K562 (cell line): ENCODE results near the gene SCN7A. TPM values are rescaled to one million over a fixed set of nuclear protein-coding genes. Genes with fewer than 3 reads are reported as not detected.
A peak's percentile ranks its signal among the peaks of the same experiment; 100 is the strongest.

Experiments
- ATAC-seq: fragments of 200-7000 bp; cut with Tn5 transposase; 3 replicates; pipeline ENCODE4 v1.9.1; 2020; ENCODE audit warnings: moderate library complexity
- BruUV-seq: library from RNA; stranded (reverse); fragments of 400-500 nt; replicated peaks from 2 replicates; lab custom pipeline; 2021; lab: Mats Ljungman, UMichigan
- CTCF ChIA-PET: fragments of 300-600 bp; formaldehyde crosslinking; extraction: SDS; loops from one replicate; lab custom pipeline; 2021; ENCODE audit warnings: low intra/inter-chr PET ratio; lab: Yijun Ruan, JAX
- POLR2A ChIA-PET: fragments of 300-600, 350-650 bp; sonication (Branson Sonifier 250); formaldehyde crosslinking; extraction: SDS; loops from one replicate; lab custom pipeline; 2021; ENCODE audit warnings: antibody characterized with exemption, inconsistent platforms; lab: Yijun Ruan, JAX
- DNase-seq, 4 experiments: peaks; one replicate each; pipeline versions ENCODE4 v3.0.0 to v3.0.0-alpha.2; 2011 to 2018; ENCODE audit warnings: low spot score in 3 of 4, mixed read lengths in 3 of 4; ENCODE audit errors: extremely low read depth in 1 of 4
- FAIRE-seq: peaks from 2 replicates; lab custom pipeline; 2011; peaks lifted over from hg19 to GRCh38; lab: Jason Lieb, UNC
- H2AFZ ChIP-seq: 2 replicates; pipeline ENCODE4 v1.6.0; 2011; ENCODE audit warnings: low read depth, low read length, control low read depth, inconsistent platforms
- H3K27ac ChIP-seq: fragments of 200-600 bp; 3 replicates; pipeline ENCODE4 v1.8.0; 2011; ENCODE audit warnings: low read depth, mild to moderate bottlenecking, control low read depth, inconsistent platforms, low read length, moderate library complexity, mixed read lengths; ENCODE audit errors: extremely low read depth
- H3K27me3 ChIP-seq, 2 experiments: fragments of 300-600 bp in 1 of 2; 2 replicates in 1 of 2; 3 replicates in 1 of 2; pipeline versions ENCODE4 v1.6.0 to v1.8.0; 2011; ENCODE audit warnings: inconsistent platforms in 2 of 2, low read length in 2 of 2, mild to moderate bottlenecking in 1 of 2, mixed read lengths in 1 of 2, moderate library complexity in 1 of 2; ENCODE audit not compliant: control insufficient read depth in 2 of 2, insufficient read depth in 2 of 2
- H3K36me3 ChIP-seq: fragments of 300-600 bp; 3 replicates; pipeline ENCODE4 v1.8.0; 2011; ENCODE audit warnings: mild to moderate bottlenecking, low read length, inconsistent platforms; ENCODE audit not compliant: control insufficient read depth, insufficient read depth
- H3K4me1 ChIP-seq, 2 experiments: fragments of 200-600 bp in 1 of 2; replicated peaks in 1 of 2; 2 replicates in 1 of 2; 3 replicates in 1 of 2; pipeline versions ENCODE4 v1.5.1 to v1.8.0; 2011; ENCODE audit warnings: inconsistent platforms in 2 of 2, low read length in 2 of 2, mild to moderate bottlenecking in 1 of 2, mixed read lengths in 1 of 2, moderate library complexity in 1 of 2; ENCODE audit not compliant: control insufficient read depth in 2 of 2, insufficient read depth in 2 of 2
- H3K4me2 ChIP-seq: 2 replicates; pipeline ENCODE4 v1.6.1; 2011; ENCODE audit warnings: low read length, control low read depth, inconsistent platforms, mixed read lengths; ENCODE audit not compliant: insufficient read depth
- H3K4me3 ChIP-seq: fragments of 200-600 bp; sonication (generic), shearing (Covaris generic); 2 replicates; pipeline ENCODE4 v1.5.1; 2016; ENCODE audit warnings: control low read depth, inconsistent platforms
- H3K79me2 ChIP-seq: fragments of 200-600 bp; 3 replicates; pipeline ENCODE4 v1.8.0; 2011; ENCODE audit warnings: low read length, inconsistent platforms; ENCODE audit not compliant: control insufficient read depth, insufficient read depth
- H3K9ac ChIP-seq, 2 experiments: 2 replicates each; pipeline versions ENCODE4 v1.6.0 to v1.6.1; 2011; ENCODE audit warnings: low read depth in 2 of 2, low read length in 2 of 2, control low read depth in 1 of 2, inconsistent platforms in 1 of 2, mild to moderate bottlenecking in 1 of 2, mixed read lengths in 1 of 2; ENCODE audit not compliant: insufficient read depth in 1 of 2
- H3K9me1 ChIP-seq: one replicate; pipeline ENCODE4 v1.6.0; 2011; ENCODE audit warnings: inconsistent platforms, mild to moderate bottlenecking, low read length, moderate library complexity; ENCODE audit not compliant: control insufficient read depth, insufficient read depth
- H3K9me3 ChIP-seq: replicated peaks from 2 replicates; pipeline ENCODE4 v1.5.1; 2011; ENCODE audit warnings: low read depth, low read length, inconsistent platforms; ENCODE audit not compliant: control insufficient read depth, insufficient read depth
- H4K20me1 ChIP-seq: replicated peaks from 2 replicates; pipeline ENCODE4 v1.6.1; 2011; ENCODE audit warnings: low read length, inconsistent platforms, mixed read lengths; ENCODE audit not compliant: control insufficient read depth, insufficient read depth
- CCNT2 ChIP-seq: IDR thresholded peaks from 2 replicates; pipeline ENCODE4 v1.6.1; 2011; ENCODE audit warnings: borderline replicate concordance, low read depth, mild to moderate bottlenecking, moderate library complexity, mixed read lengths, low read length; ENCODE audit not compliant: insufficient read length; ENCODE audit errors: extremely low read depth
- HDAC3 ChIP-seq: fragments of 450-650 bp; IDR thresholded peaks from 2 replicates; pipeline ENCODE4 v1.6.1; 2018; ENCODE audit warnings: borderline replicate concordance, mild to moderate bottlenecking, moderate library complexity; ENCODE audit not compliant: partially characterized antibody
- L3MBTL2 ChIP-seq: fragments of 450-650 bp; IDR thresholded peaks from 2 replicates; pipeline ENCODE4 v1.6.1; 2016; ENCODE audit warnings: mild to moderate bottlenecking, moderate library complexity
- SIX5 ChIP-seq, 2 experiments: IDR thresholded peaks; 2 replicates each; pipeline ENCODE4 v1.6.1; 2011; ENCODE audit warnings: low read length in 2 of 2, borderline replicate concordance in 1 of 2, low read depth in 1 of 2, mild to moderate bottlenecking in 1 of 2, moderate library complexity in 1 of 2; ENCODE audit not compliant: insufficient read depth in 1 of 2
- ZFP36 ChIP-seq: fragments of 150-350 bp; IDR thresholded peaks from 2 replicates; pipeline ENCODE4 v1.6.1; 2018; ENCODE audit warnings: low read length, low read depth; ENCODE audit not compliant: partially characterized antibody
- ZNF431 ChIP-seq: sonication (generic); formaldehyde crosslinking; IDR thresholded peaks from 2 replicates; pipeline ENCODE4 v1.8.0; 2022; ENCODE audit warnings: mild to moderate bottlenecking, missing genetic modification reagents
- ZNF445 ChIP-seq: fragments of 250-450 bp; sonication (Bioruptor Pico); IDR thresholded peaks from 2 replicates; pipeline ENCODE4 v1.4.0; 2020; ENCODE audit warnings: low read depth, mild to moderate bottlenecking, moderate library complexity
- ZNF778 ChIP-seq: fragments of 450-650 bp; formaldehyde crosslinking; IDR thresholded peaks from 2 replicates; pipeline ENCODE4 v1.4.0; 2020; ENCODE audit warnings: mild to moderate bottlenecking, moderate library complexity
- WGBS: fragments of 100-300 bp; shearing (Covaris generic); methylation state at CpG from one replicate; pipeline ENCODE4 v1.1.6; 2016; ENCODE audit warnings: low coverage, mixed read lengths; ENCODE audit not compliant: insufficient coverage; ENCODE audit errors: missing lambda C conversion rate; 5-methylcytosine and 5-hydroxymethylcytosine counted together
- in situ Hi-C: fragments of 300-500 bp; cut with MboI; formaldehyde crosslinking; loops from 4 replicates; pipeline ENCODE4 v1.15.0; 2018; ENCODE audit warnings: inconsistent platforms, mixed read lengths
- intact Hi-C: fragments of 100-400 bp; cut with micrococcal nuclease; formaldehyde crosslinking; loops from 2 replicates; pipeline ENCODE4 v1.14.2; 2022
- polyA plus RNA-seq, 8 experiments: library from polyadenylated mRNA; depleted of rRNA in 4 of 8; stranded (reverse) in 5 of 8; unstranded in 3 of 8; fragments of >200 nt; fragmentation: Nextera tagmentation in 2 of 8; fragmentation: Illumina TruSeq in 1 of 8; extraction: Ambion mirVana in 2 of 8; extraction: Trizol in 1 of 8; gene quantifications; 2 replicates each; pipeline versions ENCODE4 v1.2.1 to v1.2.3, GENCODE V29; 2011 to 2014; ENCODE audit warnings: inconsistent platforms in 1 of 8, missing spikeins in 1 of 8
- total RNA-seq, 7 experiments: library from RNA; depleted of rRNA in 6 of 7; stranded (reverse); fragments of >200 nt in 6 of 7; fragmentation: Illumina TruSeq in 2 of 7; extraction: Trizol in 2 of 7; gene quantifications; 2 replicates each; pipeline versions ENCODE4 v1.2.1 to v1.2.3, GENCODE V29; 2011 to 2021; ENCODE audit warnings: low replicate concordance in 1 of 7

The SCN7A gene
- total and polyA plus RNA-seq, 9 of the 15 experiments (the other 6 are each of a cell fraction or from before 2014, with no cell fraction given), result under 0.01 to 0.05 (median 0.03) TPM; not detected in 3

- Histone ChIP-seq H3K4me2 (no peak overlapping the region), H4K20me1 (no peaks in the 10 kb centered on the region)
- intact Hi-C loops, result no loop called here
- TF ChIP-seq ZNF445 (no peak), SIX5 (IDR thresholded peaks at IDR 0.05; ENCODE audit: borderline replicate concordance in 1 of 2, insufficient read depth in 1 of 2, low read depth in 1 of 2, low read length in 2 of 2) (no peak), CCNT2 (no peak), ZFP36 (no peak), L3MBTL2 (no peak), HDAC3 (no peak), ZNF431 (no peak), ZNF778 (no peak)
- TF ChIP-seq, all 486 proteins: peak for 0
- Histone ChIP-seq H3K9me3 (no peaks in the 10 kb centered on the region), H3K36me3 (no peaks in the 10 kb centered on the region), H3K27me3 (no peaks in the 10 kb centered on the region), H2AFZ (no peak overlapping the region), H3K9me1 (no peaks in the 10 kb centered on the region), H3K79me2 (no peaks in the 10 kb centered on the region), H3K4me1 (no peaks in the 10 kb centered on the region), H3K27ac (no peak overlapping the region), H3K4me3 (no peak overlapping the region), H3K9ac (no peak overlapping the region)
- DNase-seq, result no peak
- WGBS, result 0% methylated on average over 3 of the region's 3 CpGs
- ATAC-seq, result no peak
- POLR2A ChIA-PET, result no interaction called here
- in situ Hi-C loops, result no loop called here
- FAIRE-seq, result peak; percentile 48
- CTCF ChIA-PET, result no interaction called here
- BruUV-seq, result no TSS peak
Measured at GRCh38 chr2:166436189-166436588, 57.9 kb downstream of the SCN7A start.
